Uterus (tissue), 2 donors: ENCODE measurements around the gene PLXNA3.

Source experiments
- CTCF ChIP-seq, 4 experiments: fragments of 200-600 bp in 2 of 4; fragments of 450-650 bp in 2 of 4; sonication (generic) in 2 of 4; IDR thresholded peaks; one replicate each; pipeline ENCODE4 v1.5.1; 2016 to 2019; ENCODE audit warnings: antibody characterized with exemption in 4 of 4, mild to moderate bottlenecking in 2 of 4, moderate library complexity in 1 of 4
- POLR2A ChIP-seq, 2 donors: fragments of 450-650 bp; IDR thresholded peaks; one replicate each; pipeline ENCODE4 v1.6.1; 2016; ENCODE audit warnings: antibody characterized with exemption in 2 of 2, mild to moderate bottlenecking in 1 of 2, moderate library complexity in 1 of 2

GRCh38 chrX:154483325-154483724 is 25.2 kb downstream of the PLXNA3 start:
- TF ChIP-seq CTCF (IDR thresholded peaks at IDR 0.05) (no peak), POLR2A (IDR thresholded peaks at IDR 0.05) (no peak)
